ENCODE data around the gene NLRP6. TPM values are rescaled to one million over a fixed set of nuclear protein-coding genes. Genes with fewer than 3 reads are reported as not detected.
"Not testable (repeated sequence)": the region's sequence is repeated elsewhere in the genome, so short reads cannot be mapped to it uniquely, and the experiment has no call there.

The NLRP6 gene
- total RNA-seq, 2 donors from 2014 or later, result 0.43 to 2.2 TPM

DNA sequence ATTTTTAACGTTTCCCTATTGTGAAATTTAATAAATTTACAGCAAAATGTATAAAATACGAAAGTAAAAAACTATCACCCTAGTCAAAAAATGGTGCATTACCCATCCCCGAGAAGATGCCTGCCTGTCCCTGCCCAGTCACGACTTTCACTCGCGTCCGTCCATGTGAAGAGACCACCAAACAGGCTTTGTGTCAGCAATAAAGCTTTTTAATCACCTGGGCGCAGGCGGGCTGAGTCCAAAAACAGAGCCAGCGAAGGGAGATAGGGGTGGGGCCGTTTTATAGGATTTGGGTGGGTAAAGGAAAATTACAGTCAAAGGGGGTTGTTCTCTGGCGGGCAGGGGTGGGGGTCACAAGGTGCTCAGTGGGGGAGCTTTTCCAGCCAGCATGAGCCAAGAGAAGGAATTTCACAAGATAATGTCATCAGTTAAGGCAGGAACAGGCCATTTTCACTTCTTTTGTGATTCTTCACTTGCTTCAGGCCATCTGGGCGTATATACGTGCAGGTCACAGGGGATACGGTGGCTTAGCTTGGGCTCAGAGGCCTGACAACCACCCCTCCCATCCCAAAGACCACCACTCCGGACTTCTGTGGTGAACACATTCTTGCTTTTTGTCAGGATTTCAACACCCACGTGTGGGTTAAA lies 55.5 kb downstream of the NLRP6 start:
- peaks cover 24% of the 10 kb centered on the region for H3K4me1 Mint-ChIP-seq
- H3K9me3 Mint-ChIP-seq; H3K36me3 Mint-ChIP-seq (ENCODE audit: low read depth); H3K4me3 Mint-ChIP-seq; H3K27me3 Mint-ChIP-seq; ATAC-seq (replicated peaks); H3K27ac Mint-ChIP-seq: not testable (repeated sequence)

DNA sequence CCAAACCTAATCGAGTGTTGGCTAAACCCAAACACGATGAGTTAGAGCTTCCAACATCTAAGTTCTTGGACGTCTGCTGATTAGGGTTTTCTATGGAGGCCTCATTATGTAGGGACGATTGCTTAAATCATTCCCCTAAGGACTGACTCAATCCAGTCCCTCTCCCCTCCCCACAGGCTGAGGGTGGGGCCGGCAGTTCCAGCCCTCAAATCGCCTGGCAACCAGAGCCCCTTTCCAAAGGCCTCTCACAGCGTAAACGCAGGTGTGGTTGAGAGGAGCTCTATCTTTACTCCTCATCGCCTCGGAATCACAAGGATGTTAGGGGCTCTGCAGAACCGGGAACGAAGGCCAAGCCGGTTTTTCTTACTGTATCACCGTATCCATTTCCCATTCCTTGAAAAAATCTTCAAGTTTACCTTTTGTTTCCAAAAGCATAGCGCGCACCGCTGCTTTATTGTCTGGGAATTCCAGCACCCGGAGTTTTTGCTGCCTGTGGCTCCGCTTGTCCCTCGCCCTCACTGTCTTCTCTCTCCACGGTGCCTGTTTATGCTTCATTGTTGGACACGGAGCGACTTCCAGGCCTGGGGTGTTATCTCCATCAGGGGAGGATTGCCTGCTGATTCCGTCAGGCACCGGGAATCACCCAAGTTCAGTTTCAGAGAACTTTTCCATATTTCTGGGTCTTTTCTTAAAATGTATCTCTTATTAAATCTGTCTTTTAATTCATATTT lies 56.2 kb downstream of the NLRP6 start:
- Mint-ChIP-seq H3K27me3 (no peaks in the 10 kb centered on the region), H3K4me1 (peaks cover 21% of the 10 kb centered on the region), H3K36me3 (ENCODE audit: low read depth) (no peaks in the 10 kb centered on the region), H3K9me3 (no peaks in the 10 kb centered on the region), H3K27ac (no peak overlapping the region), H3K4me3 (no peak overlapping the region)
- no peak for ATAC-seq (replicated peaks)

Other genes starting within 250 kb of the NLRP6 start
- not detected for gene SCGB1C1, start 85.3 kb upstream of the NLRP6 start, total RNA-seq
- gene BET1L, start 71.0 kb upstream of the NLRP6 start, total RNA-seq, result 10 to 100 TPM; 32.5 to 84.3 TPM
- gene RIC8A, start 70.7 kb upstream of the NLRP6 start, total RNA-seq, result 100 to 1,000 TPM; 118 to 139 TPM
- gene SIRT3, start 42.1 kb upstream of the NLRP6 start, total RNA-seq, result 10 to 100 TPM; 16.5 to 48.5 TPM
- gene PSMD13, start 41.4 kb upstream of the NLRP6 start, total RNA-seq, result 100 to 1,000 TPM; 153 to 211 TPM
- gene PGGHG, start 10.7 kb downstream of the NLRP6 start, total RNA-seq, result 100 to 1,000 TPM in 1 of 2 donors, 10 to 100 TPM in 1; 31.7 to 196 TPM
- gene IFITM5, start 21.1 kb downstream of the NLRP6 start, total RNA-seq, result not detected
- gene IFITM2, start 29.4 kb downstream of the NLRP6 start, total RNA-seq, result 100 to 1,000 TPM; 187 to 261 TPM
- 10 to 100 TPM; 95.7 to 97.1 TPM for gene IFITM1, start 35.6 kb downstream of the NLRP6 start, total RNA-seq
- 10 to 100 TPM in 1 of 2 donors, 1 to 10 TPM in 1; 2.7 to 26.0 TPM for gene IFITM3, start 42.5 kb downstream of the NLRP6 start, total RNA-seq
- gene B4GALNT4, start 91.1 kb downstream of the NLRP6 start, total RNA-seq, result 1 to 10 TPM; 1.4 to 9.4 TPM
- not detected for gene PKP3, start 115.8 kb downstream of the NLRP6 start, total RNA-seq
- 10 to 100 TPM; 49.5 to 55.7 TPM for gene SIGIRR, start 136.6 kb downstream of the NLRP6 start, total RNA-seq
- 100 to 1,000 TPM in 1 of 2 donors, 10 to 100 TPM in 1; 36.0 to 119 TPM for gene ANO9, start 163.6 kb downstream of the NLRP6 start, total RNA-seq
- 10 to 100 TPM; 24.1 to 28.0 TPM for gene PTDSS2, start 171.9 kb downstream of the NLRP6 start, total RNA-seq
- gene RNH1, start 228.8 kb downstream of the NLRP6 start, total RNA-seq, result 100 to 1,000 TPM in 1 of 2 donors, 10 to 100 TPM in 1; 88.4 to 126 TPM

All from activated T-helper 17 cell treated with anti-CD3 and anti-CD28 coated beads, Interleukin-2, amount 50 U/mL, for 72 hours (primary cell).